ENCODE measurements around the gene ATP12A. TPM values are rescaled to one million over a fixed set of nuclear protein-coding genes. Genes with fewer than 3 reads are reported as not detected.

Gene ATP12A
- total RNA-seq, 6 experiments from 2014 or later, result not detected

- peaks cover 5% of the 10 kb centered on the region; the same call in 1 of the 2 replicates for H3K4me1 Mint-ChIP-seq (ENCODE audit: low read depth)
These were observed 17.2 kb upstream of the ATP12A start for GRCh38 chr13:24663089-24663395.

GRCh38 chr13:24663586-24663985, 16.6 kb upstream of the ATP12A start:
- no peaks in the 10 kb centered on the region for H3K36me3 Mint-ChIP-seq (ENCODE audit: low read depth)
- H3K27ac Mint-ChIP-seq, result no peak overlapping the region
- no peak for DNase-seq
- H3K4me3 Mint-ChIP-seq, result no peak overlapping the region
- TF ChIP-seq, protein P1, sequence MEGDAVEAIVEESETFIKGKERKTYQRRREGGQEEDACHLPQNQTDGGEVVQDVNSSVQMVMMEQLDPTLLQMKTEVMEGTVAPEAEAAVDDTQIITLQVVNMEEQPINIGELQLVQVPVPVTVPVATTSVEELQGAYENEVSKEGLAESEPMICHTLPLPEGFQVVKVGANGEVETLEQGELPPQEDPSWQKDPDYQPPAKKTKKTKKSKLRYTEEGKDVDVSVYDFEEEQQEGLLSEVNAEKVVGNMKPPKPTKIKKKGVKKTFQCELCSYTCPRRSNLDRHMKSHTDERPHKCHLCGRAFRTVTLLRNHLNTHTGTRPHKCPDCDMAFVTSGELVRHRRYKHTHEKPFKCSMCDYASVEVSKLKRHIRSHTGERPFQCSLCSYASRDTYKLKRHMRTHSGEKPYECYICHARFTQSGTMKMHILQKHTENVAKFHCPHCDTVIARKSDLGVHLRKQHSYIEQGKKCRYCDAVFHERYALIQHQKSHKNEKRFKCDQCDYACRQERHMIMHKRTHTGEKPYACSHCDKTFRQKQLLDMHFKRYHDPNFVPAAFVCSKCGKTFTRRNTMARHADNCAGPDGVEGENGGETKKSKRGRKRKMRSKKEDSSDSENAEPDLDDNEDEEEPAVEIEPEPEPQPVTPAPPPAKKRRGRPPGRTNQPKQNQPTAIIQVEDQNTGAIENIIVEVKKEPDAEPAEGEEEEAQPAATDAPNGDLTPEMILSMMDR (IDR thresholded peaks at IDR 0.05), result no peak
- H3K9me3 Mint-ChIP-seq, result no peaks in the 10 kb centered on the region
- H3K4me1 Mint-ChIP-seq (ENCODE audit: low read depth), result peaks cover 5% of the 10 kb centered on the region; the same call in 1 of the 2 replicates
- peaks cover 12% of the 10 kb centered on the region for H3K27me3 Mint-ChIP-seq (ENCODE audit: insufficient read depth)

More at GRCh38 chr13:24663089-24663395, 17.2 kb upstream of the ATP12A start:
- no peaks in the 10 kb centered on the region for H3K9me3 Mint-ChIP-seq
- TF ChIP-seq, protein P1 (IDR thresholded peaks at IDR 0.05), result no peak
- H3K36me3 Mint-ChIP-seq (ENCODE audit: low read depth), result no peaks in the 10 kb centered on the region
- H3K4me3 Mint-ChIP-seq, result no peak overlapping the region
- no peak for DNase-seq
- H3K27me3 Mint-ChIP-seq (ENCODE audit: insufficient read depth), result peaks cover 11% of the 10 kb centered on the region
- H3K27ac Mint-ChIP-seq, result no peak overlapping the region

- DNase-seq, result peak; percentile 13
- peaks cover 5% of the 10 kb centered on the region; the same call in 1 of the 2 replicates for H3K4me1 Mint-ChIP-seq (ENCODE audit: low read depth)
- H3K27me3 Mint-ChIP-seq (ENCODE audit: insufficient read depth), result peaks cover 16% of the 10 kb centered on the region
- H3K27ac Mint-ChIP-seq, result no peak overlapping the region
- no peak overlapping the region for H3K4me3 Mint-ChIP-seq
- no peaks in the 10 kb centered on the region for H3K9me3 Mint-ChIP-seq
- TF ChIP-seq, protein P1 (IDR thresholded peaks at IDR 0.05), result no peak
- H3K36me3 Mint-ChIP-seq (ENCODE audit: low read depth), result no peaks in the 10 kb centered on the region
These were observed 15.3 kb upstream of the ATP12A start for GRCh38 chr13:24664726-24665409.

- H3K27me3 Mint-ChIP-seq (ENCODE audit: insufficient read depth), result peaks cover 11% of the 10 kb centered on the region; the same call in 1 of the 2 replicates
- no peak overlapping the region for H3K27ac Mint-ChIP-seq
- H3K36me3 Mint-ChIP-seq (ENCODE audit: low read depth), result no peaks in the 10 kb centered on the region
- H3K4me3 Mint-ChIP-seq, result no peak overlapping the region
- DNase-seq, result no peak
- H3K9me3 Mint-ChIP-seq, result no peaks in the 10 kb centered on the region
- peaks cover 31% of the 10 kb centered on the region for H3K4me1 Mint-ChIP-seq (ENCODE audit: low read depth)
- TF ChIP-seq, protein P1 (IDR thresholded peaks at IDR 0.05), result no peak
These were observed 11.7 kb upstream of the ATP12A start for GRCh38 chr13:24668511-24668910.

DNA sequence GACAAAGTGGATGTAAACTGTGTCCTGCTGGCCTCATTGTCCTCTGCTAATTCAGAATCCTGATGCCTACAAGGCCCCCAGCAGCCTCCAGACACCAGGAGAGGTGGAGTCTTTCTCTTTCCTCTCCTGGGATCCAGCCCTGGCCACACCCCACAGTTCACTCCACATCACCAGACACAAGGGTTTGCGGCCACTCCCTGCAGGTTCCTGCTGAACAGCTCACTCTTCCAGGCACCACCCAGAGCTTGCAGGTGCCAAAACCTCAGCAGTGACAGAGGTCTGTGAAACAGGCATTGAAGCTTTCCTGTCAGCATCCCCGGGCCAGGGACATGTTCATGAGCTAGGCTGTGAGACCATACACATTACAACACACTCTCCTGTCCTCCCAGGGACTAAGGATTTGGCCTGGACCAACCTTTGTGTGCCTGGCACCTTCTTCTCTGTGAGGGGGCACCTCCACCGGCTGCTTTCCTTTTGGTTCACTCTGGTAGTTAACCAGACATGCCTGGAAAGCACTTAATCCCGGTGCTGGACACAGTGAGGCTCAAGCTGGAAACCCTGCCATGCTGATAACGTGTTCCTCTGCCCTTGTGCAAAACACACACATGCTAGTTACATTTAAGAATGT, 11.1 kb upstream of the ATP12A start:
- Mint-ChIP-seq H3K9me3 (no peaks in the 10 kb centered on the region), H3K27ac (no peak overlapping the region), H3K4me3 (no peak overlapping the region), H3K4me1 (ENCODE audit: low read depth) (peaks cover 31% of the 10 kb centered on the region), H3K27me3 (ENCODE audit: insufficient read depth) (peaks cover 8% of the 10 kb centered on the region), H3K36me3 (ENCODE audit: low read depth) (no peaks in the 10 kb centered on the region)
- no peak for DNase-seq
- TF ChIP-seq, protein P1 (IDR thresholded peaks at IDR 0.05), result no peak
